ENCODE results near the gene JMJD7.
A peak's percentile ranks its signal among the peaks of the same experiment; 100 is the strongest.

JMJD7 gene

GRCh38 chr15:41789662-41790061, 38.2 kb upstream of the JMJD7 start:
- Histone ChIP-seq H3K9me3 (ENCODE audit: control insufficient read depth, insufficient read depth, low read length) (no peaks in the 10 kb centered on the region), H3K27ac (ENCODE audit: low read depth, low read length) (no peak overlapping the region), H3F3A (ENCODE audit: control insufficient read depth, insufficient read depth) (no peaks in the 10 kb centered on the region), H3K9me2 (replicated peaks; ENCODE audit: control insufficient read depth, low read length) (no peaks in the 10 kb centered on the region), H3K27me3 (ENCODE audit: control insufficient read depth, low read length) (no peaks in the 10 kb centered on the region), H3K4me2 (ENCODE audit: low read length) (no peak overlapping the region), H3K4me1 (ENCODE audit: control insufficient read depth, low read length) (peaks cover 32% of the 10 kb centered on the region), H3K36me3 (ENCODE audit: control insufficient read depth, low read length) (no peaks in the 10 kb centered on the region), H4K20me1 (ENCODE audit: control insufficient read depth, insufficient read depth, low read depth, low read length) (no peaks in the 10 kb centered on the region), H3K79me2 (ENCODE audit: control insufficient read depth, low read length) (no peaks in the 10 kb centered on the region), H3K4me3 (ENCODE audit: low read length) (no peak overlapping the region)
- TF ChIP-seq CTCF (IDR thresholded peaks at IDR 0.05; ENCODE audit: low read depth, low read length, poor library complexity, severe bottlenecking) (no peak), EZH2phosphoT487 (IDR thresholded peaks at IDR 0.05; ENCODE audit: borderline replicate concordance, low read length) (no peak)

- H3F3A ChIP-seq (ENCODE audit: control insufficient read depth, insufficient read depth), result 0 out of 2 replicates have a peak, but pooled peaks cover 1% of the 10 kb centered on the region
- no peaks in the 10 kb centered on the region for H3K36me3 ChIP-seq (ENCODE audit: control insufficient read depth, low read length)
- TF ChIP-seq EZH2phosphoT487 (IDR thresholded peaks at IDR 0.05; ENCODE audit: borderline replicate concordance, low read length), result no peak
- TF ChIP-seq CTCF (IDR thresholded peaks at IDR 0.05; ENCODE audit: low read depth, low read length, poor library complexity, severe bottlenecking), result no peak
- no peaks in the 10 kb centered on the region for H3K27me3 ChIP-seq (ENCODE audit: control insufficient read depth, low read length)
- H4K20me1 ChIP-seq (ENCODE audit: control insufficient read depth, insufficient read depth, low read depth, low read length), result no peaks in the 10 kb centered on the region
- no peaks in the 10 kb centered on the region for H3K79me2 ChIP-seq (ENCODE audit: control insufficient read depth, low read length)
- H3K9me3 ChIP-seq (ENCODE audit: control insufficient read depth, insufficient read depth, low read length), result no peaks in the 10 kb centered on the region
- H3K4me3 ChIP-seq (ENCODE audit: low read length), result no peak overlapping the region
- H3K27ac ChIP-seq (ENCODE audit: low read depth, low read length), result no peak overlapping the region
- no peaks in the 10 kb centered on the region for H3K9me2 ChIP-seq (replicated peaks; ENCODE audit: control insufficient read depth, low read length)
- no peak overlapping the region for H3K4me2 ChIP-seq (ENCODE audit: low read length)
- peaks cover 38% of the 10 kb centered on the region for H3K4me1 ChIP-seq (ENCODE audit: control insufficient read depth, low read length)
Measured at GRCh38 chr15:41790169-41790568, 37.7 kb upstream of the JMJD7 start.

- H3K27me3 ChIP-seq (ENCODE audit: control insufficient read depth, low read length), result no peaks in the 10 kb centered on the region
- no peaks in the 10 kb centered on the region for H3K9me2 ChIP-seq (replicated peaks; ENCODE audit: control insufficient read depth, low read length)
- H3K4me1 ChIP-seq (ENCODE audit: control insufficient read depth, low read length), result peaks cover 44% of the 10 kb centered on the region
- H3K79me2 ChIP-seq (ENCODE audit: control insufficient read depth, low read length), result no peaks in the 10 kb centered on the region
- no peaks in the 10 kb centered on the region for H4K20me1 ChIP-seq (ENCODE audit: control insufficient read depth, insufficient read depth, low read depth, low read length)
- H3F3A ChIP-seq (ENCODE audit: control insufficient read depth, insufficient read depth), result 0 out of 2 replicates have a peak, but pooled peaks cover 2% of the 10 kb centered on the region
- H3K27ac ChIP-seq (ENCODE audit: low read depth, low read length), result no peak overlapping the region
- no peaks in the 10 kb centered on the region for H3K36me3 ChIP-seq (ENCODE audit: control insufficient read depth, low read length)
- H3K4me2 ChIP-seq (ENCODE audit: low read length), result peak overlapping the region; percentile 31
- no peaks in the 10 kb centered on the region for H3K9me3 ChIP-seq (ENCODE audit: control insufficient read depth, insufficient read depth, low read length)
- H3K4me3 ChIP-seq (ENCODE audit: low read length), result peak overlapping the region; percentile 6; the same call in 1 of the 2 replicates
- TF ChIP-seq EZH2phosphoT487 (IDR thresholded peaks at IDR 0.05; ENCODE audit: borderline replicate concordance, low read length) (no peak), CTCF (IDR thresholded peaks at IDR 0.05; ENCODE audit: low read depth, low read length, poor library complexity, severe bottlenecking) (no peak)
Measured at GRCh38 chr15:41790756-41791546, 36.9 kb upstream of the JMJD7 start.

Data from DOHH2 (cell line).